Measurements from ENCODE around the gene ZNF304.

DNA sequence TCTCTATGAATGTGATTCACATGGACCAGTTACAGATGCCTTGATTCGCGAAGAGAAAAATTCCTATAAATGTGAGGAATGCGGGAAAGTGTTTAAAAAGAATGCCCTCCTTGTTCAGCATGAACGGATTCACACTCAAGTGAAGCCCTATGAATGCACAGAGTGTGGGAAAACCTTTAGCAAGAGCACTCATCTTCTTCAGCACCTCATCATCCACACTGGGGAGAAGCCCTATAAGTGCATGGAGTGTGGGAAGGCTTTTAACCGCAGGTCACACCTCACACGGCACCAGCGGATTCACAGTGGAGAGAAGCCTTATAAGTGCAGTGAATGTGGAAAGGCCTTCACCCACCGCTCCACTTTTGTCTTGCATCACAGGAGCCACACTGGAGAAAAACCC is 23.1 kb upstream of the ZNF304 start:
- TF ChIP-seq, protein P1, sequence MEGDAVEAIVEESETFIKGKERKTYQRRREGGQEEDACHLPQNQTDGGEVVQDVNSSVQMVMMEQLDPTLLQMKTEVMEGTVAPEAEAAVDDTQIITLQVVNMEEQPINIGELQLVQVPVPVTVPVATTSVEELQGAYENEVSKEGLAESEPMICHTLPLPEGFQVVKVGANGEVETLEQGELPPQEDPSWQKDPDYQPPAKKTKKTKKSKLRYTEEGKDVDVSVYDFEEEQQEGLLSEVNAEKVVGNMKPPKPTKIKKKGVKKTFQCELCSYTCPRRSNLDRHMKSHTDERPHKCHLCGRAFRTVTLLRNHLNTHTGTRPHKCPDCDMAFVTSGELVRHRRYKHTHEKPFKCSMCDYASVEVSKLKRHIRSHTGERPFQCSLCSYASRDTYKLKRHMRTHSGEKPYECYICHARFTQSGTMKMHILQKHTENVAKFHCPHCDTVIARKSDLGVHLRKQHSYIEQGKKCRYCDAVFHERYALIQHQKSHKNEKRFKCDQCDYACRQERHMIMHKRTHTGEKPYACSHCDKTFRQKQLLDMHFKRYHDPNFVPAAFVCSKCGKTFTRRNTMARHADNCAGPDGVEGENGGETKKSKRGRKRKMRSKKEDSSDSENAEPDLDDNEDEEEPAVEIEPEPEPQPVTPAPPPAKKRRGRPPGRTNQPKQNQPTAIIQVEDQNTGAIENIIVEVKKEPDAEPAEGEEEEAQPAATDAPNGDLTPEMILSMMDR (conservative IDR thresholded peaks at IDR 0.05 in 1 of 2, IDR thresholded peaks at IDR 0.05 in 1 of 2; ENCODE audit: extremely low read depth in 1 of 2, insufficient read depth in 1 of 2, low read depth in 1 of 2, low read length in 2 of 2), result no peak
- no peak for TF ChIP-seq EZH2 (IDR thresholded peaks at IDR 0.05; ENCODE audit: borderline replicate concordance, low read length)
